Jurkat, Clone E6-1 (cell line): Measurements from ENCODE around the gene FUT8.

ENCODE experiments used
- DNase-seq: peaks from one replicate; pipeline ENCODE4 v3.0.0-alpha.2; 2011; ENCODE audit warnings: low read depth, low spot score
- H3K4me3 ChIP-seq: 2 replicates; pipeline ENCODE4 v1.5.1; 2011; ENCODE audit warnings: mild to moderate bottlenecking, low read length, control low read depth, moderate library complexity

The FUT8 gene

DNA sequence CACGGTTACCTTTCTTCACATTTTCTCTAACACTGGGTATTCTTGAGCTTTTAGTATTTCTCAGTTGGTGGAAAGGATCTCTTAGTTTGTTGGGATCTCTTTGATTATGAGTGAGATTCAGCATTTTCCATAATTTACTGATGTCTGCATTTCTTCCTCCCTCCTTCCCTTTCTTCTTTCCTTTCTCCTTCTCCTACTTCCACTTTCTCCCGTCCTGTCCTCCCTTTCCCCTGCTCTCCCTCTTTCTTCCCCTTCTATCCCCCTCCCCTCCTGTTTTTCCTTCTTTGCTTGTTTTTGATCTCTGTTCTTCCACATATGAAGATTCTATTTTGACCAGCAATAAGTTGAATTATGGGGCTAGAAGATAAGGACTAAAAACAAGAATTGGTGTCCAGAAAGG is 66.9 kb downstream of the FUT8 start:
- DNase-seq = no peak
- no peak overlapping the region for H3K4me3 ChIP-seq

GRCh38 chr14:65482757-65483438 is 70.4 kb downstream of the FUT8 start:
- DNase-seq = no peak
- no peak overlapping the region for H3K4me3 ChIP-seq

DNA sequence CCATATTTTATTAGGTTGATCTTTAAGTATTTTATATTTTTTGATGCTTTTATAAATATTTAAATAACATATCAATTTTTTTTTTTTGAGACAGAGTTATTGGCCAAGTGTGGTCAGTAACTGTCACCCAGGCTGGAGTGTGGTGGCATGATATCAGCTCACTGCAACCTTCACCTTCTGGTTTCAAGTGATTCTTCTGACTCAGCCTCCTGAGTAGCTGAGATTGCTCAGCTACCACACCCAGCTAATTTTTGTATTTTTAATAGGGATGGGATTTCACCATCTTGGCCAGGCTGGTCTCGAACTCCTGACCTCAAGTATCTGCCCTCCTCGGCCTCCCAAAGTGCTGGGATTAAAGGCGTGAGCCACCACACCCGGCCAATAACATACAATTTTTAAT is 71.1 kb downstream of the FUT8 start:
- no peak overlapping the region for H3K4me3 ChIP-seq
- DNase-seq = no peak

- H3K4me3 ChIP-seq = no peak overlapping the region
- no peak for DNase-seq
Observed at GRCh38 chr14:65485516-65485915, 73.0 kb downstream of the FUT8 start.

GRCh38 chr14:65486863-65487262 is 74.3 kb downstream of the FUT8 start:
- DNase-seq = no peak
- no peak overlapping the region for H3K4me3 ChIP-seq

GRCh38 chr14:65487783-65488494 is 75.4 kb downstream of the FUT8 start:
- no peak for DNase-seq

GRCh38 chr14:65491274-65491673 is 78.7 kb downstream of the FUT8 start:
- H3K4me3 ChIP-seq = no peak overlapping the region
- no peak for DNase-seq

More at GRCh38 chr14:65487783-65488494, 75.4 kb downstream of the FUT8 start:
- H3K4me3 ChIP-seq = no peak overlapping the region

GRCh38 chr14:65492266-65492665 is 79.7 kb downstream of the FUT8 start:
- DNase-seq = no peak
- H3K4me3 ChIP-seq = no peak overlapping the region

DNA sequence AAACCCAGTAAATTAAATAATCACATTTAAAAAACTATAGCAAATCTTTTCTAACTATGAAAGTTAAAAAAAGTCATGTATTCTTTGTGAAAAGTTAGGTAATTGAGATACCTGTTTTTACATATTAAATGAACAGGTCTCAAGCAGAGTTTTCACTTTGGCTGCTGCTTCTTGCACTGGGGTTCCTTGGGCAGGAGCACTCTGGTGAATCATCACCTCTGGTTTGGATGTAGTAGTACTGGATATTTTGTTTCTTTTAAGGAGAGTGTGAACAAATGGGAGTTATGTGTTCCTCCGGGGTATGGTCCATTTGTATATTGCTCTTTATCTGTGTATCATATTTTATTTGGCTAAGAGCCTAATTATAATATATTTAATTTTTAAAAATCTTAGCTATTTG is 82.7 kb downstream of the FUT8 start:
- H3K4me3 ChIP-seq = no peak overlapping the region
- no peak for DNase-seq

DNA sequence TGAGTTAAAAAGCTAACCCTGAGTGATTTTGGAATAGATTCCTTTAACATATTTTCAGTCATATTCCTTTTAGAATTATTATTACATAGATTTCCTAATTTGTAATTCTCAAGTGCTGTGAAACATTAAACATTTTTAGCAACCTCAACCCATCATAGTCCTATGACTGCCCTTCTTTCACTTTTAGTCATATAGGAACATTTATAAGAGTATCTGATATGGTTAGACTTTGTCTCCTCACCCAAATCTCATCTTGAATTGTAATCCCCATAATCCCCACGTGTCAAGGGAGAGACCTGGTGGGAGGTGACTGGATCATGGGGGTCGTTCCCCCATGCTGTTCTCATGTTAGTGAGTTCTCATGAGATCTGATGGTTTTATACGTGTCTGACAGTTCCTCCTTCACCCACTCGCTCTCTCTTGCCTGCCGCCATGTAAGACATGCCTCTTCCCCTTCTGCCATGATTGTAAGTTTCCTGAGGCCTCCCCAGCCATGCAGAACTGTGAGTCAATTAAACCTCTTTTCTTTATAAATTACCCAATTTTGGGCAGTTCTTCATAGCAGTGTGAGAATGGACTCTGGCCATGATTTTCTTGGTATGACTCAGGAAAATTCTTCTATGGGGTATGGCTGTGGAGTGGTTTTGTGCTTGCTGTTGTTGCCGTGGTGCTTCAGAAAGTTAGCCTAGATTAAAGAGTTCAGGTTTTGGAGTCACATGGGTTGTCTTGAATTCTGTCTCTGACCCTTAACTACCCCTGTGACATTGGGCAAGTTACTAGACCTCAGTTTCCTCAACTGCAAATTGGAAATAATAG is 83.9 kb downstream of the FUT8 start:
- DNase-seq = no peak
- no peak overlapping the region for H3K4me3 ChIP-seq

GRCh38 chr14:65499138-65499537 is 86.6 kb downstream of the FUT8 start:
- no peak overlapping the region for H3K4me3 ChIP-seq
- no peak for DNase-seq

- DNase-seq = no peak
- H3K4me3 ChIP-seq = no peak overlapping the region
Observed at GRCh38 chr14:65500075-65500474, 87.5 kb downstream of the FUT8 start.

GRCh38 chr14:65501328-65501727 is 88.8 kb downstream of the FUT8 start:
- DNase-seq = no peak
- no peak overlapping the region for H3K4me3 ChIP-seq

DNA sequence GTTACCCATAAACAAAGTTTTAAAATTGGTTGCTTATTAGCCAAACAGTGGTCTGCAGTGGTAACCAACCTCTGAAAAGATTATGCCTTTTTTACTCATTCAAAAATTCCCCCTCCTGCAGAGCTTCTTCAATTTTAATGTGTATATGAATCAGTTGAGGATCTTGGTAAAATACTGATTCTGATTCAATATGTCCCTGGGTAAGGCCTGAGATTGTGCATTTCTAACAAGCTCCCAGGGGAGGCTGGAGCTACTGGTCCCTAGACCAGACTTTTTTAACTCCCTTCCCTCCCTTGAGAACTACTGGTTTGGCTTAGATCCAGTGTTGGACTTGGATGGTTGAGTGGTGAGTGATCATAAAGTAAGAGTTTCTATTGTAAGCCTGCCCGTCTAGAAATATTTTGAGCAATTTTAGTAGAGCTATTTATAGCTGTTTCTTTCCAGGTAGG is 90.2 kb downstream of the FUT8 start:
- no peak for DNase-seq

GRCh38 chr14:65503771-65504170 is 91.2 kb downstream of the FUT8 start:
- no peak overlapping the region for H3K4me3 ChIP-seq
- DNase-seq = no peak

More for the DNA sequence above, 90.2 kb downstream of the FUT8 start:
- no peak overlapping the region for H3K4me3 ChIP-seq

GRCh38 chr14:65506801-65507200 is 94.3 kb downstream of the FUT8 start:
- no peak for DNase-seq
- no peak overlapping the region for H3K4me3 ChIP-seq

DNA sequence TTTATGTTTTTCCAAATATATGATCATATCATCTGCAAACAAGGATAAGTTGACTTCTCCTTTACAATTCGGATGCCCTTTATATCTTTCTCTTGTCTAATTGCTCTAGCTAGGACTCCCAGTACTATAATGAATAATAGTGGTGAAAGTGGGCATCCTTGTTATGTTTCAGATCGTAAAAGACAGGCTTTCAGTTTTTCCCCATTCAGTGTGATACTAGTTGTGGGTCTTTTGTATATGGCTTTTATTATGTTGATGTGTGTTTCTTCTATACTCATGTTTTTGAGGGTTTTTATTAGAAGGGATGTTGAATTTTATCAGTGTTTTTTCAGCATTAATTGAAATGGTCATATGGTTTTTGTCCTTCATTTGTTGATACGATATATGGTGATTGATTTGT is 97.3 kb downstream of the FUT8 start:
- H3K4me3 ChIP-seq = no peak overlapping the region
- no peak for DNase-seq

DNA sequence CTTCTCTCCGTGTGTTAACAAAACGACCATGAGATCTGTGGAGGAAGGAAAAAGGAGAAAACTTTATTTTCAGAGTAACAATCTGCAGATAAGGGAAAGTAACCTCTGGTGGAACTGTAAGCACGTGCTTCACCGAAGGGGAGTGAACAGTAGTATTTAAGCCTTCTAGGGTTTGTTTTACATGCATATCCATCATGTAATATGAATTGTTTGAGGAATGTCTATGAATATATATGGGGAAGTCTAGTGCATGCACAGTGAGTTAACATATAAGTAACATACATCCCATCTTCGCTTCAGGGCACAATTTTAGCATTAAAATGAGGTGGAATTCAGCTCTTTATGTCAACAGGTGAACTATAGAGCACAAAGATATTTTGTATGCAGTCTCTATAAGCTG is 101.1 kb downstream of the FUT8 start:
- no peak for DNase-seq
- H3K4me3 ChIP-seq = no peak overlapping the region

- no peak overlapping the region for H3K4me3 ChIP-seq
- no peak for DNase-seq
Observed at GRCh38 chr14:65517635-65518542, 105.4 kb downstream of the FUT8 start.
